Neural cell (in vitro differentiated cells): ENCODE data around the gene DIAPH2.

Source experiments
- MXI1 ChIP-seq: fragments of 450-650 bp; conservative IDR thresholded peaks from 2 replicates; pipeline ENCODE4 v1.6.1; 2014; ENCODE audit warnings: antibody characterized with exemption, mild to moderate bottlenecking; ENCODE audit not compliant: poor library complexity, severe bottlenecking
- POLR2AphosphoS5 ChIP-seq: IDR thresholded peaks from 2 replicates; pipeline ENCODE4 v1.6.1; 2012

- no peak for TF ChIP-seq POLR2AphosphoS5
- TF ChIP-seq MXI1: no peak
Observed at GRCh38 chrX:96756491-96756890, 71.8 kb downstream of the DIAPH2 start.
